PC-9 (cell line): Measurements from ENCODE around the gene KREMEN1. TPM values are rescaled to one million over a fixed set of nuclear protein-coding genes. Genes with fewer than 3 reads are reported as not detected.

Experiments used
- BruUV-seq: library from RNA; stranded (reverse); fragments of 400-500 nt; replicated peaks from 2 replicates; lab custom pipeline; 2021; lab: Mats Ljungman, UMichigan
- CTCF ChIA-PET: fragments of 300-600 bp; sonication (Branson Sonifier 250); formaldehyde crosslinking; loops from one replicate; lab custom pipeline; 2022; ENCODE audit warnings: antibody characterized with exemption; lab: Charles Lee
- POLR2A ChIA-PET: fragments of 300-600 bp; sonication (Branson Sonifier 250); formaldehyde crosslinking; loops from one replicate; lab custom pipeline; 2022; ENCODE audit warnings: antibody characterized with exemption; ENCODE audit not compliant: unreplicated experiment; lab: Charles Lee
- DNase-seq, 2 experiments: peaks; one replicate each; pipeline versions ENCODE4 v3.0.0 to v3.0.0-alpha.2; 2015 to 2022; ENCODE audit warnings: mixed read lengths in 1 of 2
- H2AFZ ChIP-seq: fragments of 200-600 bp; sonication (generic); 2 replicates; pipeline ENCODE4 v1.8.1; 2017; ENCODE audit warnings: antibody characterized with exemption
- H3F3A ChIP-seq: fragments of 200-600 bp; sonication (generic); 2 replicates; pipeline ENCODE4 v1.8.1; 2017; ENCODE audit warnings: antibody characterized with exemption, mild to moderate bottlenecking, low read depth; ENCODE audit not compliant: insufficient read depth
- H3K27ac ChIP-seq: fragments of 200-600 bp; sonication (generic); 2 replicates; pipeline ENCODE4 v1.6.1; 2016; ENCODE audit warnings: mixed run types
- H3K27me3 ChIP-seq: fragments of 200-600 bp; sonication (generic); 2 replicates; pipeline ENCODE4 v1.6.1; 2016; ENCODE audit warnings: low read depth, mixed run types; ENCODE audit not compliant: insufficient read depth
- H3K36me3 ChIP-seq: fragments of 200-600 bp; sonication (generic); 2 replicates; pipeline ENCODE4 v1.6.1; 2016; ENCODE audit warnings: low read depth, mixed run types
- H3K4me1 ChIP-seq: fragments of 200-600 bp; sonication (generic); replicated peaks from 2 replicates; pipeline ENCODE4 v1.6.1; 2016; ENCODE audit warnings: mixed run types; ENCODE audit not compliant: insufficient read depth
- H3K4me2 ChIP-seq: fragments of 200-600 bp; sonication (generic); 2 replicates; pipeline ENCODE4 v1.6.1; 2017; ENCODE audit warnings: mixed run types
- H3K4me3 ChIP-seq: fragments of 200-600 bp; sonication (generic); 2 replicates; pipeline ENCODE4 v1.6.1; 2016; ENCODE audit warnings: mixed run types
- H3K79me2 ChIP-seq: fragments of 200-600 bp; sonication (generic); 2 replicates; pipeline ENCODE4 v1.6.1; 2017; ENCODE audit warnings: low read depth, mixed run types
- H3K9me2 ChIP-seq: fragments of 200-600 bp; sonication (generic); 2 replicates; pipeline ENCODE4 v1.8.1; 2017; ENCODE audit warnings: mild to moderate bottlenecking; ENCODE audit not compliant: insufficient read depth
- H3K9me3 ChIP-seq: fragments of 200-600 bp; sonication (generic); 2 replicates; pipeline ENCODE4 v1.8.1; 2016; ENCODE audit warnings: low read depth; ENCODE audit not compliant: insufficient read depth
- H4K20me1 ChIP-seq: fragments of 200-600 bp; sonication (generic); 2 replicates; pipeline ENCODE4 v1.8.1; 2017; ENCODE audit not compliant: insufficient read depth
- EZH2 ChIP-seq: fragments of 200-600 bp; sonication (generic); IDR thresholded peaks from 2 replicates; pipeline ENCODE4 v1.8.0; 2017; ENCODE audit warnings: antibody characterized with exemption, low read depth
- intact Hi-C: fragments of 100-400 bp; cut with micrococcal nuclease; formaldehyde crosslinking; loops from one replicate; pipeline ENCODE4 v1.10.0; 2022; ENCODE audit not compliant: unreplicated experiment
- total RNA-seq: library from RNA; stranded (reverse); gene quantifications from 2 replicates; pipeline ENCODE4 v1.2.3, GENCODE V29; 2021
- TF ChIP-seq, protein P1 (sequence below): fragments of 200-600 bp; sonication (generic); conservative IDR thresholded peaks from 2 replicates; pipeline ENCODE4 v1.6.1; 2017; ENCODE audit warnings: mixed run types, antibody characterized with exemption, mild to moderate bottlenecking, moderate library complexity

Gene KREMEN1
- total RNA-seq, 1 experiment from 2014 or later, result 6.1 TPM

DNA sequence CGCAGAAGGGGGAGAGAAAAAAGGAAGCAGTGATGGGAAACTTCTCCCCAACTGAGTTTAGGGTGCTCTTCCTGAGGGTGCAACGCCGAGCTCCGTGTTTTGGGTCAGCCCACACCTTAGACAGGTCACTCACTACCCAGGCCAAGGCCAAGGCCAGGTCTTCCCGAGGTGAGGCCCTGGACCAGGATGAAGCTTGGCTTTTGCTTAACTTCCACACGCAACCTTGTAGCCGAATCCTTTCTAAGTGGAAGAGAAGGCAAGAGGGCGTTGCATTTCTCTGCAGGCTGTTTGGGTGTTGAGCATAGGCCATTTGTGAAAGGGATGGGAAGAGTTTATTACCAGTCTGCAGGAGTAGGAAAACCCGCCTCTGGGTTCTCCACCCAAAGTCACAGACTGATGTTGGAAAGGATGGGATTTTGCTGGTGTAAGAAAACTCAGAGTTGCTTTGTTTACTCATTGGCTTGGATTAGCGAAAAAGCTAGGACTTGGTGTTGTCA is 1.5 kb downstream of the KREMEN1 start:
- Histone ChIP-seq H3K36me3 (no peaks in the 10 kb centered on the region), H3K9me3 (no peaks in the 10 kb centered on the region), H3K4me2 (no peak overlapping the region), H3K27me3 (no peaks in the 10 kb centered on the region), H3F3A (peaks cover 5% of the 10 kb centered on the region; the same call in 1 of the 2 replicates), H3K4me1 (0 out of 2 replicates have a peak, but pooled peaks cover 5% of the 10 kb centered on the region), H4K20me1 (no peaks in the 10 kb centered on the region), H3K9me2 (no peaks in the 10 kb centered on the region), H3K27ac (no peak overlapping the region), H3K4me3 (no peak overlapping the region), H3K79me2 (no peaks in the 10 kb centered on the region), H2AFZ (no peak overlapping the region)
- TF ChIP-seq EZH2, result no peak
- TF ChIP-seq, protein P1, sequence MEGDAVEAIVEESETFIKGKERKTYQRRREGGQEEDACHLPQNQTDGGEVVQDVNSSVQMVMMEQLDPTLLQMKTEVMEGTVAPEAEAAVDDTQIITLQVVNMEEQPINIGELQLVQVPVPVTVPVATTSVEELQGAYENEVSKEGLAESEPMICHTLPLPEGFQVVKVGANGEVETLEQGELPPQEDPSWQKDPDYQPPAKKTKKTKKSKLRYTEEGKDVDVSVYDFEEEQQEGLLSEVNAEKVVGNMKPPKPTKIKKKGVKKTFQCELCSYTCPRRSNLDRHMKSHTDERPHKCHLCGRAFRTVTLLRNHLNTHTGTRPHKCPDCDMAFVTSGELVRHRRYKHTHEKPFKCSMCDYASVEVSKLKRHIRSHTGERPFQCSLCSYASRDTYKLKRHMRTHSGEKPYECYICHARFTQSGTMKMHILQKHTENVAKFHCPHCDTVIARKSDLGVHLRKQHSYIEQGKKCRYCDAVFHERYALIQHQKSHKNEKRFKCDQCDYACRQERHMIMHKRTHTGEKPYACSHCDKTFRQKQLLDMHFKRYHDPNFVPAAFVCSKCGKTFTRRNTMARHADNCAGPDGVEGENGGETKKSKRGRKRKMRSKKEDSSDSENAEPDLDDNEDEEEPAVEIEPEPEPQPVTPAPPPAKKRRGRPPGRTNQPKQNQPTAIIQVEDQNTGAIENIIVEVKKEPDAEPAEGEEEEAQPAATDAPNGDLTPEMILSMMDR, result no peak
- ChIA-PET CTCF (no interaction called here), POLR2A (no interaction called here)
- no peak for DNase-seq
- intact Hi-C loops, result no loop called here
- BruUV-seq, result no TSS peak

DNA sequence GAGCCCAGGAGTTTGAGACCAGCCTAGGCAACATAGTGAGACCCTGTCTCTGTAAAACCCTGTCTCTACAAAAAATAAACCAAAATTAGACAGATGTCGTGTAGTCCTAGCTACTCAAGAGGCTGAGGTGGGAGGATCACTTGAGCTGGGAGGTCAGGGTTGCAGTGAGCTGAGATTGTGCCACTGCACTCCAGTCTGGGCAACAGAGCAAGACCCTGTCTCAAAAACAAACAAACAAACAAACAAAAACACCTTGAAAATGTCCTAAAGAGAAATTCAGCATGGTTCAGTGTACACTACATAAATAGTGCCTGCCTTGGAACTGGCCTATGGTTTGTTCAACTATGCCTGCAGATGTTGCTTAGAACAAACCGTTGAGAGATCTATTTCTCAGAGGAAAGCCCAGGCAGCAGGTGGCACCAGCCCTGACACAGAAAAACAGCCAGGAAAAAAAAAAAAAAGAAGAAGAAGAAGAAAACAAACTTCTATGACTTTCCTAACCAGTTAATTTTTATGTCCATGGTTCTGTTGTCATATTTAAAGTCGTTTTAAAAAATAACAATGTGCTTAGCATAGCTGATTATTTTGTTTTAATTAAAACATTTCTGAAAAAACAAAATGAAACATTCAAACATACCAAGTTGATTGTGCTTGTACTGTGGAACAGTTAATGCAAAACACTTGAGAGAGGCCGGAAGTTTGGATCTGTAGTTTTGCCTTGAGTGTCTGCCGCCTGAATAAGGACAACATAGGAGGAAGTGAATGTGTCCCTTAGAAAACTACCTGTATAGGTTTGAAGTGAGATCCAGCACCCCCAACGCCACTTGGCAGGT is 5.4 kb downstream of the KREMEN1 start:
- Histone ChIP-seq H3K27ac (no peak overlapping the region), H3F3A (no peaks in the 10 kb centered on the region; the same call in 1 of the 2 replicates), H3K9me3 (no peaks in the 10 kb centered on the region), H3K9me2 (no peaks in the 10 kb centered on the region), H3K79me2 (no peaks in the 10 kb centered on the region), H3K4me1 (peaks cover 7% of the 10 kb centered on the region), H4K20me1 (no peaks in the 10 kb centered on the region), H2AFZ (no peak overlapping the region), H3K36me3 (no peaks in the 10 kb centered on the region), H3K4me2 (no peak overlapping the region), H3K4me3 (no peak overlapping the region), H3K27me3 (no peaks in the 10 kb centered on the region)
- no TSS peak for BruUV-seq
- ChIA-PET CTCF (no interaction called here), POLR2A (no interaction called here)
- intact Hi-C loops, result no loop called here
- DNase-seq, result no peak
- TF ChIP-seq EZH2, result no peak
- TF ChIP-seq, protein P1, result no peak

DNA sequence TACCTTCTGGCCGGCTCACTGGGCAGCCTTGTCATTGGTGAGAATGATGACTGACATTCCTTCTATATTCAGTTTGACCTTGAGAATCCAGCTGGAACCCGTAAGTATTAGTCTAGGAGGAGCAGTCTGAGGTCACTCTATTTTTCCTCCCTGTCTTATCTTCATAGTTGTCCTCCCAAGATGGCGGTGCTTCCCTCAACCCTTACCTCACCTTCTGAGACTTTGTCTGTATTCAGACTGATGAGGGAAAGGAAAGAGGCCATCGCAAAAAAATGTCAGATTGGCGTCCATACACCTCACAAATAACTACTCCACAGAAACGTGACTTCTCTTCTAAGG is 6.0 kb downstream of the KREMEN1 start:
- intact Hi-C loops, result no loop called here
- TF ChIP-seq EZH2, result no peak
- TF ChIP-seq, protein P1, result no peak
- Histone ChIP-seq H3K36me3 (no peaks in the 10 kb centered on the region), H3K9me2 (no peaks in the 10 kb centered on the region), H3K9me3 (no peaks in the 10 kb centered on the region), H2AFZ (no peak overlapping the region), H3K27ac (no peak overlapping the region), H3K27me3 (no peaks in the 10 kb centered on the region), H3F3A (no peaks in the 10 kb centered on the region; the same call in 1 of the 2 replicates), H3K4me3 (no peak overlapping the region), H3K4me2 (no peak overlapping the region), H3K79me2 (no peaks in the 10 kb centered on the region), H4K20me1 (no peaks in the 10 kb centered on the region), H3K4me1 (peaks cover 7% of the 10 kb centered on the region)
- no TSS peak for BruUV-seq
- no peak for DNase-seq
- POLR2A ChIA-PET, result no interaction called here
- CTCF ChIA-PET, result no interaction called here
